ENCODE data around the gene MTARC1.

Gene MTARC1

DNA sequence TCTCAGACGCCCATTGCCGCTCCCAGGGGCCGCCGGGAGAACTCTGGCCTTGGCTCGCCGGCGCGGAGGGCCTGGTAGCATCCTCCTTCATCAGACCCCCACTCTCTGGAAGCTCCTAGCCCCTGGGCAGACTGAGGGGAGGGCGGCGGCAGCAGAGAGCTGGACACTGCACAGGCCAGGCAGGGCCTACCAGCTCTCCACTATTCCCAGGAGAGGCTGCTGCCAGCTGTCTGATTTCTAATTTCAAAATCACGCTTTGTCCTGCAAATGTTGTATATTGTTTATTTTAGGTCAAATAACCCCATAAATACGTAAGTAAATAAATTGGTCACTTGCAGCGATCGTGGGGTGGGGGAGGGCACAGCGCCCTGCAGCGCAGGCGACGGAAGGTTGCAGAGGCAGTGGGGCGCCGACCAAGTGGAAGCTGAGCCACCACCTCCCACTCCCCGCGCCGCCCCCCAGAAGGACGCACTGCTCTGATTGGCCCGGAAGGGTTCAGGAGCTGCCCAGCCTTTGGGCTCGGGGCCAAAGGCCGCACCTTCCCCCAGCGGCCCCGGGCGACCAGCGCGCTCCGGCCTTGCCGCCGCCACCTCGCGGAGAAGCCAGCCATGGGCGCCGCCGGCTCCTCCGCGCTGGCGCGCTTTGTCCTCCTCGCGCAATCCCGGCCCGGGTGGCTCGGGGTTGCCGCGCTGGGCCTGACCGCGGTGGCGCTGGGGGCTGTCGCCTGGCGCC lies at the start of gene MTARC1:
MTARC1 (plus strand) TSS at position 577 of the 732 bp plus-strand sequence; CDS start at position 609, 32 bp downstream.
- FAIRE-seq = no peak

GRCh38 chr1:220741349-220741748 lies 45.4 kb upstream of the MTARC1 start:
- no peak for FAIRE-seq

GRCh38 chr1:220741825-220742224 lies 44.9 kb upstream of the MTARC1 start:
- no peak for FAIRE-seq

GRCh38 chr1:220742520-220742919 lies 44.2 kb upstream of the MTARC1 start:
- no peak for FAIRE-seq

DNA sequence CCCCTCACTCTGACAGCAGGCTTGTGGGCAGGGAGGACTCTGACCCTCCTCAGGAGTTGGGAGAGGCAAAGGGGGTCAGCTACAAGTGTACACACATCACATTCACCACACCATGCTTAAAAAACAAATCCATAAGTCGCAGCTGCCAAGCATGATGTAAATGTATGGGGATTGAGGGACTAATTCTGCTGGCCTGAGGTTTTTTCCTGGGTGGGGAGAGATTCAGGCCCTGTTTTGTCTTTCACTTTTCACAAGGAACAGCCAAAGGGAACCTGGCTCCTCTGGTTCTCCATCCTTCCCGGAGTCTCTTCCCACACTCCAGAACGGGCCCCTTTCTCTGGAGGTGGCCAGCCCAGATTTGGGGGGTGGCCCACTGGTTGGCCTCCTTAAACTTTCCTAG lies 39.9 kb upstream of the MTARC1 start:
- FAIRE-seq = no peak

DNA sequence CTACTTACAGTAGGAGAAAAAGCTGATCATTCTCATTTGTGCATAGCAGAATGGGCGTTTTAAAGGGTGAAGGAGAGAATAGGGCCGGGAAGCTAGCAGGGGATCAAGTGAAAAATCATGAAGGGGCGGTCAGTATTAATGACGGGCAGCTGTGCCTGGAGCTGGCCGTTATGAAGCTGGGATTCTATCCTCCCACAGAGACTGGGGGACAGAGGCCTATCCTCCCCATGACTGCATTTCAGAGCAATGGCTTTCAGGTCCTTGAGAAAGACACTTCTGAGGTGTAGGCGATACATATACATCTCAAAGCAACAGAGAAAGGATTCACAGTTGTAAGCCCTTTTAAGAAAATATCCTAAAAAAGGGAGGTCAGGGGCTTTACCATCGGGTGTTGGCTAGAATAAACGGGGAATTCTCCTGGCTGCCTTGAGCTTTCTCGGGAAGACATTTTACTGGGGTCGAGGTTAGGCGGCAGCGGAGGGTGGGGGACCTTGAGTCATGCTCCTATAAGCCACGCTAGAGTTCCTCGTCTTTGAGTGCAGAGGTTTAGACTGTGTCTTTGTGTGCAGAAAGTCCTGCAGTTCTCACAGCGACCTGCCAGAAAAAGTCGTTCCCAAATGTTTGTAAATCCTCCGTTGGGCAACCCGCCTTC lies 39.1 kb upstream of the MTARC1 start:
- no peak for FAIRE-seq

DNA sequence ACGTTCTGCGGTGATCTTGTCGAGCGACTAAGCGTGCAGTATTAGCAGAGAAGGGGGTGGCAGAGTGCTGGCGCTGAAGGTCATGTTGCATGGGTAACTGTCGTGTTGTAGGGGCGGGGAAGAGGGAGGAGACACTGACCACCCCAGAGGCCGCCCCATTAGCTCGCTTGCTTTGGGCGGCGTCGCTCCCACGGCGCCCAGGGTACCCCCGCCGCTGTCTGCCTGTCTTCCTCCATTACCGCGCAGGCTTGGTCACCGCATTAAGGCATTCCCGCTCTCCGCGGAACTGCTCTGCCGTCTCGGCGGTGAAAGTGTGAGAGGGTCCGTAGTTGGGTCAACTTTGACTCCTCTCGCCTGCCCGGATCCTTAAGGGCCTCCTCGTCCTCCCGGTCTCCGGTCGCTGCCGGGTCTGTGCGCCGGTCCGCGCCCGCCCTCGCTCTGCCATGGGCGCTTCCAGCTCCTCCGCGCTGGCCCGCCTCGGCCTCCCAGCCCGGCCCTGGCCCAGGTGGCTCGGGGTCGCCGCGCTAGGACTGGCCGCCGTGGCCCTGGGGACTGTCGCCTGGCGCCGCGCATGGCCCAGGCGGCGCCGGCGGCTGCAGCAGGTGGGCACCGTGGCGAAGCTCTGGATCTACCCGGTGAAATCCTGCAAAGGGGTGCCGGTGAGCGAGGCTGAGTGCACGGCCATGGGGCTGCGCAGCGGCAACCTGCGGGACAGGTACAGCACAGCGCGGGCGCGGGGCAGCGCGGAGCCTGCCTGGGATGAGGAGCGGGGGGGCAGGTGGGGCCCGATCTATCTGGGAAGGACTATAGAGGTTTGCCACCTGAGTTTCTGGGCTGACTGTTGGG lies 38.4 kb upstream of the MTARC1 start, which contains the start of gene MTARC2:
MTARC2 (plus strand) TSS at position 234 of the 846 bp plus-strand sequence; CDS start at position 444, 210 bp downstream.
- FAIRE-seq = no peak

DNA sequence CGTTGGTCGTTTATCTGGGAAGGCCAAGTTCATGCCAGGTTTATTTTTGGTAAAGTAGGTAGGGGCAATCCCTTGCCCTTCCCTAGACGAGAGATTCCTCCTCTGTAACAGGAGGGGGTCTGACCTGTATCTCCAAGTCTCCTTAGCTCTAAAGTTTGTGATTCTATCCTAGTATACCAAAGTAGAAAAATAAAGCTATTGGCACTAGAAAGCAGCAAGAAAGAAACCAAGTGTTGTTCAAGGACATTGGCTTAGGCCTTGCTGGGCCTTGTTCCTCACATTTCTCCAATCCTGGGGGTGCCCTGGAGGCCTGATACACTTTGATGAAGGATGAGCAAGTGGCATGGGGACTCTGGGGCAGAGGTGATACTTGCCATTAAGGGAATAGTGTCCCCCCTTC lies 37.8 kb upstream of the MTARC1 start:
- FAIRE-seq = no peak

DNA sequence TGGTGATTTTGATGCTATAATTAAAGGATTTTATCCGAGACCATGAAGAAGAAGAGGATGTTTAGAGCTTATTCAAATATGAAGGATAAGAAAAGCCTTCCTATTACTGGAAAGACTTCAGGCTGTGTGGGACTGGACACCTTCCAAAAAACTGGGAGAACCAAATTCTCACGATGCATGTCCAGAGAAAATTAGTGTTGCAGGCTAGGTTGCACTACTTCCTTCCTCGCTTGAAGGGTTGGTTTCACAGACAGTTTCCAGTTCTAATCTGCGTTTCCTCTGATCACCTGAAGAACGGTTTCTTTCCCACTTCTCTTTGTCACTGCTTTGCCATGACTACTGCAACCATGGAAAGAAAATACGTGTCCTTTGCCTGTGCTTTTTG lies 36.6 kb upstream of the MTARC1 start:
- FAIRE-seq = no peak

GRCh38 chr1:220751111-220751510 lies 35.6 kb upstream of the MTARC1 start:
- FAIRE-seq = no peak

DNA sequence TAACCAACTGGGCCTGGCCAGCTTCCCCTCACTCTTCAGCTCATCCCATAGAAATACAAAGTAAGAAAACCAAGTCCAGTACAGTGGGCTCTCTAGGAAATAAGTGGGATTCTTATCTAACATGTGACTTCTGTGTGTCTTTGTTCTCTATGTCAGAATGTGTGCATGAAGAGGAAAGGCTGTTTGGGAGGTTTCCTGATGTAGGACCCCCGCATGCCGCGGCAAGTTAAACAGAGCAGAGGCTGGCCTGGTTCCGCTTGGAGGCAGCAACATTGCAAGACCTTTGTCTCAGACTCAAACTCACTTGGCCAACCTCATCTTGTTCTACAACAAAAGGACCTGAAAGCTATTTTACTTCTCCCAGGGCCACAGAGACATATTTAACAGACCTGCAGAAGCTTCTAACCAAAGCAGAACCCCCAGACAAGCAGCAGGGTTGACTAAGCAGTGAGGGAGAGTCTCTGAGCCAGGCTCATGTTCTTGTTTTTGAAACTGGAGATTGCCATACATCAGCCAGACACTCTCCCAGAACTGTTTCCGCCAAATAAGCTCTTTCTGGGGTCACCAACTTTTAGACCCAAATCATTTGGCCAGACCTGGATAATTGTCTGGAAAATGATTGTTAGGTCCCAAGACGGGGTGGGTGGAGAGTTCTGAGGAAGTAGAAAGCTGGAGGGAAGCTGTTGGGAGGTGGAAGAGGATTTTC lies 32.3 kb upstream of the MTARC1 start:
- FAIRE-seq = no peak

DNA sequence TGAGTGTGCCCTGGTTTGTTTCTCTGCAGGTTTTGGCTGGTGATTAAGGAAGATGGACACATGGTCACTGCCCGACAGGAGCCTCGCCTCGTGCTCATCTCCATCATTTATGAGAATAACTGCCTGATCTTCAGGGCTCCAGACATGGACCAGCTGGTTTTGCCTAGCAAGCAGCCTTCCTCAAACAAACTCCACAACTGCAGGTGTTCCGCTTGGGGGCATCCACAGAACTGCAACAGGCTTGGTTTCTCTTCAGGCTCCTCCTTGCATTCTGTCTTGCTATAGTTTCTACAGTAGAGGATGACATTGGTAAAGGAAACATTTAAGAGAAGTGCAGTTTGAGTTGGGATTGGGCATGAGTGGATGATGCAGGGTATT lies 31.8 kb upstream of the MTARC1 start:
- no peak for FAIRE-seq

DNA sequence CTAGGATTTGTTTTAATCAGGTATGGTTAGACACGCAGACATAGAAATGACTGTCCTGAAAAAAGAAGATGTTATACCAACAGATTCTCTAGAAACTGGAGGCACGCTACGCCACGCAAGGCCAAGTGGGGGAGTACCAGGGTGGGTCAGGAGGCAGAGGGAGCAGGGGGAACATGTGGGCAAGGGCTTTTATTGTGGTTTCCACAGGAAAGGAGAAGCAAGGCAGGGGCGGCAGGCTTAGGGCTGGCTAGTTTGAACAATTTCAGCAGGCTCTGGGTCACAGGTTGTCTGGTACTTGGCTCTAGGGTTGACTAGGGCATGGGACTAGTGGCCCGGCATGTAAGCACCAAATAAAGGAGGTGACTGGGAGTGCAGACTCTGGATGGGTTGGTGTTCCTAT lies 31.4 kb upstream of the MTARC1 start:
- FAIRE-seq = no peak

DNA sequence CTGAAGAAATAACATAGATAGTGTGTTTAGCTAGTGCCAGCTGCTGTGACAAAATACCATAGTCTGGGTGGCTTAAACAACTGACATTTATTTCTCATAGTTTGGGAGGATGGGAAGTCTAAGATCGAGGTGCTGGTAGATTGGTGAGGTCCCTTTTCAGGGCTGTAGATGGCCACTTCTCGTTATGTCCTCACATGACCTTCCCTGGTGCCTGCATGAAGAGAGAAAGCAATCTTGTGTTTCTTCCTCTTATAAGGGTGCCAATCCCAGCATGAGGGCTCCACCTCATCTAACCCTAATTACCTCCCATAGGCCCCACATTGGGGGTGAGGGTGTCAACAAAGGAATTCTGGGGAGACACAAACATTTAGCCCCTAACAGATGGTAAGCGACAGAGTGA lies 29.3 kb upstream of the MTARC1 start:
- no peak for FAIRE-seq

GRCh38 chr1:220759147-220759546 lies 27.6 kb upstream of the MTARC1 start:
- no peak for FAIRE-seq

DNA sequence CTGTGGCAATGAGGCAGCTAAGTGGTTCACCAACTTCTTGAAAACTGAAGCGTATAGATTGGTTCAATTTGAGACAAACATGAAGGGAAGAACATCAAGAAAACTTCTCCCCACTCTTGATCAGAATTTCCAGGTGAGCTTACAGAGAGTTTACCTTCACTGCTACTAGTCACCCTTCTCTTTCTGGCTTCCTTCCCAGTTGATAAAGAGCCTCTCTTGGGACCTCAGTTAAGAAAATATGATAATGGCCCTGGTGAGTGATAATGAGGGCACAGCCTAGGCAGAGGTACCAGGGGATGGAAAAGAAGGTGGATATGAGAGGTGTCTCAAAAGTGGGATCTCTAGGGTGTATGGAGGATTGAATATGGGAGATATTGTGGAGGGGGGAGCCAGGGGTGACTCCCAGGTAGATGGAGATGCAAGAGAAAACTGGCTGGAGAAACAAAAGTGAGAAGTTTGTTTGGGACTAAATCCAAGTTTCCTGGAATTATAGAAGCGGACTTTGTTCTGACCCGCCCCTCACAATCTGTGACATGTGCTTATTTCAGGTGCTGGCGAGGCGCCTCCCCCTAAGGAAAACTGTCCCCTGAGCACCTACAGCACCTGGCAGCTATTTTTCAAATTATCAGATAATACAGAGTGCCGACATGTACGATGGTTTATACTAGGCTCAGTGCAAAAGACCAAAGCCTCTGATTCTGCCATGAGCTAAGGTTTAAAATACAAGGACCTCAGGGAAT lies 24.9 kb upstream of the MTARC1 start:
- FAIRE-seq = no peak

DNA sequence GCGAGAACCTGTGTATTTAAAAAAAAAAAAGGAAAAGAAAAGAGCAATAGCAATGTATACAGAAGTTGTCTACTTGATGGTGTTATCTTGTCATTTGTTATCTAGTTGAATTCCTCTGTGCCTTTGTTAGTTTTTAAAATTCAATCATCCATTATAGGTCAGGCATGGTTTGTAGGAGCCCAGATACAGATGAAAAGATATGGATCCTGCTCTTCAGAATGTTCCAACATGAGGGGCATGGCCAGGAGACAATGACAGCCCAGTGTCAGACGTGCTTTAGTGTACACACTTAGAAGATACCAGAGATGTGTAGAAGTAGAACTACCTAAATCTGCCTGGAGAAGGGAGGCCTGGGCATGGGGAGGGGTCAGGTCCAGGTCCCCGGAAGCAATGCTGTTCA lies 22.0 kb upstream of the MTARC1 start:
- FAIRE-seq = no peak

DNA sequence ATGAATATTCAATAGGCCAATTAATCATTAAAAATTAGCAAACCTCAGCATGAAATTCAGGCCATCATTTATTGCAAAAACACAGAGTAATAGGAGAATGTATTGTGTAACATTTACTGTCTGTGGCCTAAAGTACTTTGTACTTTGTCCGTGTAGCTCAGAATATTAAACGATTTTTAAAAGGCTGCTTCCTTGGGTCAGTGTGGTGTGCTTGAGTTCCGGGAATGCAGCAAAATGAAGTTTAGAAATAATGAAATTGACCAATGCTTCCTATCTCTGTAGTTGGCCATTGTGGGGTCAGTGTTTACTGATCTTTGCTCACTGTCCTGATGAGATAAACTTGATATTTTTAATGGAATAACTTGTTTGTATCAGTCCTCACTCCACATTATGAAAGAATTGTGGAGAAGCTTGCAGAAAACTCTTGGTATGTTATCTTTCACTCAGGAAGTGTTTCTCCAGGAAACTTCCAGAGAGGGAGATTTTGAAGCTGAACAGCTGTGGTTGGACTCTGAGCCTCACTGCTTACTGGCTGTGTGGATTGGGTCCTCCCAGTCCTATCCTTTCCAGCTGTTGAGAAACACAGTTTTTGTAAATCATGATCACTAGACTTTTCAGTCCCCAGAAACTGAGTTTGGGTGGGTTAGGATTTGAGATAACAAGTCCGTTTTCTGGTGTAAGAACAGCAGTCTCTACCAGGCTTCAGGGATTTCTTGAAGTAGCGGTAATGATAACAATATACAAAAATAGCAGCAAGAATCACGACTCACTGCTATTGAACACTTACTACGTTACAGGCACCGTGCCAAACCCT lies 19.2 kb upstream of the MTARC1 start:
- no peak for FAIRE-seq

DNA sequence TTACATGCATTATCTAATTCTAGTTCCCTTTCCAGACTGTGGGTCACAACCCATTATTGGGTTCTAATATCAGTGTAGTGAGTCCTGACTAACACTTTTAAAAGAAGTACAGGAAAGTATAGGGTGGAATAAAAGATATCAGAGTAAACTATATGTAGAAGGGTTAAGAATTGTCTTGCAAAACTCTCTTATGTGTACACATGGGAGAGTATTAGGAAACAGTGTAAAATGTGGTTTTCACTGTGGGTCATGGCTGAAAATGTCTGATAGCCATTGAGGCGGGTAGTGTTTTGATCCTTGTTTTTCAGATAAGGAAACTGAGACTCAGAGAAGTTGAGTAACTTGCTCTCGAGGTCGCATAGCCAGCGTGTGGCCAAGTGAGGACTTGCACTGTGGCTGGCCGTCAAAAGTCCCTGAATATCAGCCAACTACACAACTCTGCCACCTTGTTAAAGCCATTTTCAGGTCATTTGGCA lies 18.5 kb upstream of the MTARC1 start:
- no peak for FAIRE-seq

DNA sequence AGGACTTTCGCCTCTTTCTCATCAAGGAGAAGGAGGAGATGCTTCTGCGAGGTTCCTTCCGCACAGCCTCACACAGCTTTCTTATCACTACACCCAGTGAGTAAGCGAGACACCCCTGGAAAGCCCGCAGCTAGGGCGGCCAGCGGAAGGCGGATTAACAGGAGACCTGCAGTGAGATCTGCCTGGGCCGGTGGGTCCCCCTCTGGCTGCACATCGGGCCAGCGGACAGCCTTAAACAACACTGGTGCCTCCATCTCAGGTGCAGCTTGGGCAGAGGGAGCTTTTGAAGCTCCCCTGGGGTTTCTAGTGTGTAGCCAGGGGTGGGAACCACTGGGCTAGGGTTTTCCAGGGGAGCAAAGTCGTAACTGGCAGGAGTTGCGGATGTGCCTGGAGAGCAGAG lies 17.5 kb upstream of the MTARC1 start:
- FAIRE-seq = no peak

GRCh38 chr1:220770245-220770913 lies 16.3 kb upstream of the MTARC1 start:
- no peak for FAIRE-seq

All from TTC549 (cell line).